ENCODE data around the gene ERP29.

ERP29 gene

DNA sequence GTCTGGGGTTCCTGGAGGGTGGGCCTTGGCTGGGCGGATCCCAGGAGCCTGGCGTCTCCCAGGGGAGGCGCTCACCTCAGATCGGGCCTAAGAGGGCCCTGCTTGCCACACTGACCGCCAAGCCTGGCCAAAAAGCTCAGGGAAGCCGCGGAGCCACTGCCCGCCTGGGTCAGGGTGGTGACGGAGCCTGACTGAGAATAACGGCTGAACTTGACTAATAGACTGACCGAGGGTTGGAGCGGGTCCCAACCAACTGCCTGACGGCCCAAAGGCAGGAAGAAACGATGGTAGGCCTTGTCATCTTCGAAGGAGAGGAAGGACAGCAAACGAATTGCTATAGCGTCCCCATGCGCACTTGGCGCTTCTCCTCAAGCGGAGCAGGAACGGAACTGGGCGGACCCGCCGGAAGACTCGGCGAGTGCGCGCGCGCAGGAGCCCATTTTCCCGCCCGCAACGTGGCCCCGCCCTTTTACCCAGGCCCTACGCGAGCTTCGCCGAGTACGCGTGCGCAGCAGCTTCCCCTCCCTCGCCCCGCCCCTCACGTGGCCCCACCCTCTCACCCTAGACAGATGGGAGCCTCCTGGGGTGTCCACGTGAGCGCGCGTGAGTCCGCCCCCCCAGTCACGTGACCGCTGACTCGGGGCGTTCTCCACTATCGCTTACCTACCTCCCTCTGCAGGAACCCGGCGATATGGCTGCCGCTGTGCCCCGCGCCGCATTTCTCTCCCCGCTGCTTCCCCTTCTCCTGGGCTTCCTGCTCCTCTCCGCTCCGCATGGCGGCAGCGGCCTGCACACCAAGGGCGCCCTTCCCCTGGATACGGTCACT is at the start of gene ERP29, which contains the start of gene TMEM116:
Gene ERP29 (plus strand): TSS at position 652 of the 826 bp plus-strand sequence. CDS start 40 bp downstream, at position 692.
Gene TMEM116 (minus strand): TSS at position 391 of the 826 bp plus-strand sequence. CDS start 7,895 bp downstream, outside the sequence.
- Histone ChIP-seq H3K27me3 (replicated peaks; ENCODE audit: insufficient read depth, low read length) (no peaks in the 10 kb centered on the region), H3K36me3 (replicated peaks; ENCODE audit: insufficient read depth, low read length) (peaks cover 4% of the 10 kb centered on the region; the same call in 1 of the 2 replicates), H3K4me2 (ENCODE audit: low read depth, low read length) (peak within 1 kb of the TSS; percentile 90), H3K27ac (ENCODE audit: low read length) (peak within 1 kb of the TSS; percentile 97), H3K9me3 (replicated peaks; ENCODE audit: insufficient read depth, low read length) (no peaks in the 10 kb centered on the region), H3F3A (ENCODE audit: insufficient read depth, low read length) (peaks cover 24% of the 10 kb centered on the region), H3K4me1 (ENCODE audit: low read length) (peaks cover 25% of the 10 kb centered on the region), H4K20me1 (ENCODE audit: insufficient read depth, low read length) (peaks cover 4% of the 10 kb centered on the region; the same call in 1 of the 2 replicates), H3K79me2 (ENCODE audit: low read length) (peaks cover 40% of the 10 kb centered on the region), H2AFZ (ENCODE audit: low read length) (peak within 1 kb of the TSS; percentile 69), H3K9me2 (replicated peaks; ENCODE audit: insufficient read depth, low read length) (no peaks in the 10 kb centered on the region), H3K9ac (ENCODE audit: low read length) (peak within 1 kb of the TSS; percentile 90), H3K4me3 (ENCODE audit: low read length) (peak within 1 kb of the TSS; percentile 92)
- peak; percentile 95 for DNase-seq
- no peak for TF ChIP-seq EZH2 (optimal IDR thresholded peaks at IDR 0.05; ENCODE audit: low read depth, low read length)
- no peak for TF ChIP-seq EZH2phosphoT487 (IDR thresholded peaks at IDR 0.05; ENCODE audit: low read length)
- TF ChIP-seq, protein P1, sequence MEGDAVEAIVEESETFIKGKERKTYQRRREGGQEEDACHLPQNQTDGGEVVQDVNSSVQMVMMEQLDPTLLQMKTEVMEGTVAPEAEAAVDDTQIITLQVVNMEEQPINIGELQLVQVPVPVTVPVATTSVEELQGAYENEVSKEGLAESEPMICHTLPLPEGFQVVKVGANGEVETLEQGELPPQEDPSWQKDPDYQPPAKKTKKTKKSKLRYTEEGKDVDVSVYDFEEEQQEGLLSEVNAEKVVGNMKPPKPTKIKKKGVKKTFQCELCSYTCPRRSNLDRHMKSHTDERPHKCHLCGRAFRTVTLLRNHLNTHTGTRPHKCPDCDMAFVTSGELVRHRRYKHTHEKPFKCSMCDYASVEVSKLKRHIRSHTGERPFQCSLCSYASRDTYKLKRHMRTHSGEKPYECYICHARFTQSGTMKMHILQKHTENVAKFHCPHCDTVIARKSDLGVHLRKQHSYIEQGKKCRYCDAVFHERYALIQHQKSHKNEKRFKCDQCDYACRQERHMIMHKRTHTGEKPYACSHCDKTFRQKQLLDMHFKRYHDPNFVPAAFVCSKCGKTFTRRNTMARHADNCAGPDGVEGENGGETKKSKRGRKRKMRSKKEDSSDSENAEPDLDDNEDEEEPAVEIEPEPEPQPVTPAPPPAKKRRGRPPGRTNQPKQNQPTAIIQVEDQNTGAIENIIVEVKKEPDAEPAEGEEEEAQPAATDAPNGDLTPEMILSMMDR (IDR thresholded peaks at IDR 0.05; ENCODE audit: low read length): peak; percentile 39

DNA sequence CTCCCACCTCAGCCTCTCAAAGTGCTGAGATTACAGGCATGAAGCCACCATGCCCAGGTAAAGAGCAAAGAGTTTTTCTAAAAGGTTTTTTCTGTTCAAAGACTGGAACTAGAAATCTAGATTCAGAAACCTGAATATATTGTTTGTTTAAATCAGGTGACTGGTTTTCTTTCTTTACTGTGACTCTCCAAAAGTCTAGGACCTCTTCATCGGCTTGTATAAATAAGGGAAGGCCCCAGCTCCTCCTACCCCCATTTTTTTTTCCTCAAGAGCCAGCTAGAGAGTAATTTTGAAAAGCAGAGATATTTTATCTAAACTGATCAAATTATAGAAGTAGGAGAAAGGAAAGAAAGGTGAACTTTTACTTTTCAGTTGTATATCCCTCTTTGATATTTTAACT is 48.3 kb upstream of the ERP29 start:
- H2AFZ ChIP-seq (ENCODE audit: low read length): no peak overlapping the region
- H3K4me2 ChIP-seq (ENCODE audit: low read depth, low read length): no peak overlapping the region
- H3K27me3 ChIP-seq (replicated peaks; ENCODE audit: insufficient read depth, low read length): no peaks in the 10 kb centered on the region
- no peaks in the 10 kb centered on the region for H3F3A ChIP-seq (ENCODE audit: insufficient read depth, low read length)
- no peaks in the 10 kb centered on the region for H4K20me1 ChIP-seq (ENCODE audit: insufficient read depth, low read length)
- no peak overlapping the region for H3K9ac ChIP-seq (ENCODE audit: low read length)
- H3K9me2 ChIP-seq (replicated peaks; ENCODE audit: insufficient read depth, low read length): no peaks in the 10 kb centered on the region
- no peak overlapping the region for H3K27ac ChIP-seq (ENCODE audit: low read length)
- H3K36me3 ChIP-seq (replicated peaks; ENCODE audit: insufficient read depth, low read length): no peaks in the 10 kb centered on the region
- H3K9me3 ChIP-seq (replicated peaks; ENCODE audit: insufficient read depth, low read length): no peaks in the 10 kb centered on the region
- H3K4me1 ChIP-seq (ENCODE audit: low read length): no peaks in the 10 kb centered on the region
- H3K4me3 ChIP-seq (ENCODE audit: low read length): no peak overlapping the region
- H3K79me2 ChIP-seq (ENCODE audit: low read length): no peaks in the 10 kb centered on the region
- DNase-seq: no peak
- TF ChIP-seq EZH2phosphoT487 (IDR thresholded peaks at IDR 0.05; ENCODE audit: low read length) (no peak), EZH2 (optimal IDR thresholded peaks at IDR 0.05; ENCODE audit: low read depth, low read length) (no peak)
- TF ChIP-seq, protein P1 (IDR thresholded peaks at IDR 0.05; ENCODE audit: low read length): no peak

DNA sequence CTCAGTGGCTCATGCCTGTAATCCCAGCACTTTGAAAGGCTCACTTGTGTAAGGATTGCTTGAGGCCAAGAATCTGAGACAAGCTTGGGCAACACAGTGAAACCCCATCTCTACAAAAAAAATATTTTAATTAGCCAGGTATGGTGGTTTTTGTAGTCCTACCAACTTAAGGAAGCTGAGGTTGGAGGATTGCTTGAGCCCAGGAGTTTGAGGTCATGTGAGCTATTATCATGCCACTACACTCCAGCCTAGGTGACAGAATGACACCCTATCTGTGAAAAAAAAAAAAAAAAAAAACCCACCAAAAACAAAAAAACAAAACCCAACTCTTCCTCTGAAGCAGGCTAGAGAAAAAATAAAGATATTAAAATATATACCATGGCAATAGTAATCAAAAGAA is 41.4 kb upstream of the ERP29 start:
- Histone ChIP-seq H3F3A (ENCODE audit: insufficient read depth, low read length) (no peaks in the 10 kb centered on the region), H3K27me3 (replicated peaks; ENCODE audit: insufficient read depth, low read length) (no peaks in the 10 kb centered on the region), H4K20me1 (ENCODE audit: insufficient read depth, low read length) (no peaks in the 10 kb centered on the region), H3K4me3 (ENCODE audit: low read length) (no peak overlapping the region), H3K36me3 (replicated peaks; ENCODE audit: insufficient read depth, low read length) (no peaks in the 10 kb centered on the region), H3K9ac (ENCODE audit: low read length) (no peak overlapping the region), H3K4me1 (ENCODE audit: low read length) (no peaks in the 10 kb centered on the region), H3K79me2 (ENCODE audit: low read length) (no peaks in the 10 kb centered on the region), H3K4me2 (ENCODE audit: low read depth, low read length) (no peak overlapping the region), H3K9me2 (replicated peaks; ENCODE audit: insufficient read depth, low read length) (no peaks in the 10 kb centered on the region), H3K9me3 (replicated peaks; ENCODE audit: insufficient read depth, low read length) (no peaks in the 10 kb centered on the region), H3K27ac (ENCODE audit: low read length) (no peak overlapping the region), H2AFZ (ENCODE audit: low read length) (no peak overlapping the region)
- DNase-seq: no peak
- TF ChIP-seq EZH2 (optimal IDR thresholded peaks at IDR 0.05; ENCODE audit: low read depth, low read length): no peak
- TF ChIP-seq EZH2phosphoT487 (IDR thresholded peaks at IDR 0.05; ENCODE audit: low read length): no peak

Measured in MM.1S (cell line).